ENCODE data around the gene GALNT8.

The GALNT8 gene

GRCh38 chr12:4812624-4813327 lies 92.6 kb downstream of the GALNT8 start:
- no peak for ATAC-seq
- TF ChIP-seq OSR1 (CRISPR knock-in tag; IDR thresholded peaks at IDR 0.05), result no peak

GRCh38 chr12:4813741-4814140 lies 93.5 kb downstream of the GALNT8 start:
- TF ChIP-seq ZFP3 (CRISPR knock-in tag; IDR thresholded peaks at IDR 0.05), result no peak
- ATAC-seq, result no peak

- TF ChIP-seq GLIS3 (CRISPR knock-in tag; IDR thresholded peaks at IDR 0.05), result no peak
- TF ChIP-seq ZNF565 (CRISPR knock-in tag; conservative IDR thresholded peaks at IDR 0.05; ENCODE audit: low read depth), result no peak
- TF ChIP-seq PPARA (CRISPR knock-in tag; IDR thresholded peaks at IDR 0.05; ENCODE audit: borderline replicate concordance), result no peak
- TF ChIP-seq TOX (CRISPR knock-in tag; IDR thresholded peaks at IDR 0.05; ENCODE audit: borderline replicate concordance), result no peak
- no peak for TF ChIP-seq OSR1 (CRISPR knock-in tag; IDR thresholded peaks at IDR 0.05)
- no peak for TF ChIP-seq ZC3H10 (CRISPR knock-in tag; IDR thresholded peaks at IDR 0.05)
- no peak for TF ChIP-seq CSRNP3 (CRISPR knock-in tag; IDR thresholded peaks at IDR 0.05)
- no peak for TF ChIP-seq ZNF70 (CRISPR knock-in tag; IDR thresholded peaks at IDR 0.05)
- no peak for TF ChIP-seq ESRRG (CRISPR knock-in tag; IDR thresholded peaks at IDR 0.05)
- ATAC-seq, result no peak
These were observed 94.3 kb downstream of the GALNT8 start for GRCh38 chr12:4814485-4814884.

GRCh38 chr12:4816744-4817525 lies 96.7 kb downstream of the GALNT8 start:
- TF ChIP-seq PPARA (CRISPR knock-in tag; IDR thresholded peaks at IDR 0.05; ENCODE audit: borderline replicate concordance) (no peak), SNAI2 (CRISPR knock-in tag; IDR thresholded peaks at IDR 0.05) (no peak), RARB (CRISPR knock-in tag; IDR thresholded peaks at IDR 0.05) (no peak), ZFP30 (CRISPR knock-in tag; IDR thresholded peaks at IDR 0.05) (no peak), ARNTL (CRISPR knock-in tag; IDR thresholded peaks at IDR 0.05; ENCODE audit: borderline replicate concordance, low read depth) (no peak), ZNF565 (CRISPR knock-in tag; conservative IDR thresholded peaks at IDR 0.05; ENCODE audit: low read depth) (no peak), GLIS3 (CRISPR knock-in tag; IDR thresholded peaks at IDR 0.05) (no peak), ISL1 (CRISPR knock-in tag; IDR thresholded peaks at IDR 0.05) (no peak), CREB5 (CRISPR knock-in tag; IDR thresholded peaks at IDR 0.05; ENCODE audit: low read depth) (no peak), ESRRG (CRISPR knock-in tag; IDR thresholded peaks at IDR 0.05) (no peak), TCF4 (CRISPR knock-in tag; IDR thresholded peaks at IDR 0.05; ENCODE audit: borderline replicate concordance) (no peak), CSRNP3 (CRISPR knock-in tag; IDR thresholded peaks at IDR 0.05) (no peak)
- no peak for ATAC-seq

GRCh38 chr12:4817880-4818279 lies 97.7 kb downstream of the GALNT8 start:
- ATAC-seq, result no peak
- TF ChIP-seq PPARA (CRISPR knock-in tag; IDR thresholded peaks at IDR 0.05; ENCODE audit: borderline replicate concordance) (no peak), ZNF8 (CRISPR knock-in tag; IDR thresholded peaks at IDR 0.05) (no peak), TOX (CRISPR knock-in tag; IDR thresholded peaks at IDR 0.05; ENCODE audit: borderline replicate concordance) (no peak)
- TF ChIP-seq, protein P1, sequence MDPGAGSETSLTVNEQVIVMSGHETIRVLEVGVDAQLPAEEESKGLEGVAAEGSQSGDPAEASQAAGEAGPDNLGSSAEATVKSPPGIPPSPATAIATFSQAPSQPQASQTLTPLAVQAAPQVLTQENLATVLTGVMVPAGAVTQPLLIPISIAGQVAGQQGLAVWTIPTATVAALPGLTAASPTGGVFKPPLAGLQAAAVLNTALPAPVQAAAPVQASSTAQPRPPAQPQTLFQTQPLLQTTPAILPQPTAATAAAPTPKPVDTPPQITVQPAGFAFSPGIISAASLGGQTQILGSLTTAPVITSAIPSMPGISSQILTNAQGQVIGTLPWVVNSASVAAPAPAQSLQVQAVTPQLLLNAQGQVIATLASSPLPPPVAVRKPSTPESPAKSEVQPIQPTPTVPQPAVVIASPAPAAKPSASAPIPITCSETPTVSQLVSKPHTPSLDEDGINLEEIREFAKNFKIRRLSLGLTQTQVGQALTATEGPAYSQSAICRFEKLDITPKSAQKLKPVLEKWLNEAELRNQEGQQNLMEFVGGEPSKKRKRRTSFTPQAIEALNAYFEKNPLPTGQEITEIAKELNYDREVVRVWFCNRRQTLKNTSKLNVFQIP (CRISPR knock-in tag; IDR thresholded peaks at IDR 0.05; ENCODE audit: borderline replicate concordance, low read depth), result no peak
